GM12878 (cell line): ENCODE measurements around the gene SNRPD3. TPM values are rescaled to one million over a fixed set of nuclear protein-coding genes. Genes with fewer than 3 reads are reported as not detected.

ENCODE experiments used
- ATAC-seq: fragments of 200-7000 bp; cut with Tn5 transposase; 3 replicates; pipeline ENCODE4 v1.9.1; 2020; ENCODE audit warnings: mild to moderate bottlenecking, moderate library complexity
- BruUV-seq: library from RNA; stranded (reverse); fragments of 400-500 nt; replicated peaks from 2 replicates; lab custom pipeline; 2021; lab: Mats Ljungman, UMichigan
- CTCF ChIA-PET: fragments of 300-600 bp; sonication (Branson Sonifier 250); formaldehyde crosslinking; extraction: SDS; loops from one replicate; lab custom pipeline; 2021; ENCODE audit warnings: inconsistent platforms; lab: Yijun Ruan, JAX
- POLR2A ChIA-PET: fragments of 350-600 bp; formaldehyde crosslinking; extraction: SDS; loops from one replicate; lab custom pipeline; 2021; ENCODE audit warnings: inconsistent platforms; lab: Charles Lee
- RAD21 ChIA-PET: fragments of 300-600 bp; sonication (Branson Sonifier 250); formaldehyde crosslinking; loops from one replicate; lab custom pipeline; 2023; ENCODE audit warnings: antibody characterized with exemption; ENCODE audit not compliant: unreplicated experiment; lab: Charles Lee
- SMC1A ChIA-PET: fragments of 300-600 bp; sonication (Branson Sonifier 250); formaldehyde crosslinking; loops from one replicate; lab custom pipeline; 2023; ENCODE audit not compliant: unreplicated experiment, uncharacterized antibody; lab: Charles Lee
- DNase-seq: peaks from one replicate; pipeline ENCODE4 v3.0.0-alpha.2; 2011; ENCODE audit warnings: low read depth, low spot score
- FAIRE-seq: peaks from 3 replicates; lab custom pipeline; 2011; peaks lifted over from hg19 to GRCh38; lab: Jason Lieb, UNC
- H2AFZ ChIP-seq: 2 replicates; pipeline ENCODE4 v1.6.0; 2011; ENCODE audit warnings: low read depth, low read length, control low read depth; ENCODE audit not compliant: control insufficient read depth
- H3K27ac ChIP-seq: 2 replicates; pipeline ENCODE4 v1.5.1; 2011; ENCODE audit warnings: control low read depth; ENCODE audit not compliant: control insufficient read depth, insufficient read depth
- H3K27me3 ChIP-seq, 2 experiments: replicated peaks in 1 of 2; 2 replicates each; pipeline versions ENCODE4 v1.6.0 to v1.6.1; 2011; ENCODE audit warnings: low read length in 1 of 2; ENCODE audit not compliant: control insufficient read depth in 2 of 2, insufficient read depth in 2 of 2
- H3K36me3 ChIP-seq, 2 experiments: 2 replicates each; pipeline ENCODE4 v1.5.1; 2011; ENCODE audit warnings: low read length in 1 of 2; ENCODE audit not compliant: control insufficient read depth in 2 of 2, insufficient read depth in 2 of 2
- H3K4me1 ChIP-seq: 2 replicates; pipeline ENCODE4 v1.6.1; 2011; ENCODE audit warnings: mild to moderate bottlenecking, low read length, moderate library complexity, mixed read lengths; ENCODE audit not compliant: control insufficient read depth, insufficient read depth
- H3K4me2 ChIP-seq: 2 replicates; pipeline ENCODE4 v1.6.0; 2011; ENCODE audit warnings: control low read depth; ENCODE audit not compliant: control insufficient read depth, insufficient read depth
- H3K4me3 ChIP-seq: fragments of 200-600 bp; sonication (generic); 2 replicates; pipeline ENCODE4 v1.5.1; 2016
- H3K79me2 ChIP-seq: 2 replicates; pipeline ENCODE4 v1.6.0; 2011; ENCODE audit warnings: low read length; ENCODE audit not compliant: control insufficient read depth, insufficient read depth
- H3K9ac ChIP-seq: 2 replicates; pipeline ENCODE4 v1.8.0; 2011; ENCODE audit warnings: low read length, control low read depth, mixed read lengths; ENCODE audit not compliant: control insufficient read depth, insufficient read depth
- H3K9me3 ChIP-seq: replicated peaks from 3 replicates; pipeline ENCODE4 v1.5.1; 2011; ENCODE audit warnings: mild to moderate bottlenecking, low read length; ENCODE audit not compliant: control insufficient read depth, insufficient read depth
- H4K20me1 ChIP-seq: 2 replicates; pipeline ENCODE4 v1.6.0; 2011; ENCODE audit not compliant: control insufficient read depth, insufficient read depth
- BMI1 ChIP-seq: fragments of 450-650 bp; IDR thresholded peaks from 2 replicates; pipeline ENCODE4 v1.6.1; 2016; ENCODE audit warnings: mild to moderate bottlenecking, moderate library complexity, borderline replicate concordance
- CBFB ChIP-seq: IDR thresholded peaks from 2 replicates; pipeline ENCODE4 v1.6.1; 2016; ENCODE audit warnings: antibody characterized with exemption, low read depth
- RELB ChIP-seq: fragments of 450-650 bp; IDR thresholded peaks from 2 replicates; pipeline ENCODE4 v1.6.1; 2017; ENCODE audit warnings: low read depth, mild to moderate bottlenecking, moderate library complexity
- SUPT20H ChIP-seq: IDR thresholded peaks from 2 replicates; pipeline ENCODE4 v1.6.1; 2011; ENCODE audit warnings: low read depth, mild to moderate bottlenecking, low read length, moderate library complexity, borderline replicate concordance; ENCODE audit not compliant: control insufficient read depth
- WGBS: methylation state at CpG from one replicate; pipeline ENCODE4 v1.1.6; 2016; ENCODE audit warnings: low lambda C conversion rate; ENCODE audit not compliant: insufficient replicate concordance, insufficient coverage; ENCODE audit errors: missing lambda C conversion rate; 5-methylcytosine and 5-hydroxymethylcytosine counted together
- in situ Hi-C: fragments of 300-500 bp; cut with MboI; formaldehyde crosslinking; loops from 9 replicates; pipeline ENCODE4 v1.14.3; 2018; ENCODE audit warnings: mixed read lengths
- intact Hi-C: fragments of 100-400 bp; cut with micrococcal nuclease; formaldehyde crosslinking; loops from one replicate; pipeline ENCODE4 v1.14.2; 2022; ENCODE audit not compliant: unreplicated experiment
- polyA plus RNA-seq, 11 experiments: library from polyadenylated mRNA; depleted of rRNA in 4 of 11; unstranded in 6 of 11; stranded (reverse) in 5 of 11; fragments of >200 nt; fragmentation: Nextera tagmentation in 4 of 11; fragmentation: Illumina TruSeq in 1 of 11; extraction: Ambion mirVana in 4 of 11; extraction: Trizol in 1 of 11; gene quantifications; 1 replicate in 1 of 11; 2 replicates in 10 of 11; pipeline versions ENCODE4 v1.2.1 to v1.2.3, GENCODE V29; 2011 to 2016; ENCODE audit warnings: inconsistent platforms in 2 of 11, missing spikeins in 2 of 11, low read depth in 1 of 11
- total RNA-seq, 4 experiments: library from RNA; depleted of rRNA in 3 of 4; stranded (reverse); fragments of >200 nt in 3 of 4; fragmentation: Illumina TruSeq in 1 of 4; extraction: Trizol in 1 of 4; gene quantifications; 2 replicates each; pipeline versions ENCODE4 v1.2.1 to v1.2.3, GENCODE V29; 2013 to 2021
- TF ChIP-seq, protein P1 (sequence below): fragments of 450-650 bp; IDR thresholded peaks from 2 replicates; pipeline ENCODE4 v1.6.1; 2016; ENCODE audit warnings: mild to moderate bottlenecking, moderate library complexity, borderline replicate concordance

The SNRPD3 gene
- total and polyA plus RNA-seq, 10 of the 15 experiments (the other 5 are each of a cell fraction or from before 2014, with no cell fraction given), result 112 to 324 (median 242) TPM

- Histone ChIP-seq H3K4me2 (no peak overlapping the region), H3K36me3 (peaks cover 17 to 34% of the 10 kb centered on the region in 2 experiments), H3K4me3 (no peak overlapping the region), H3K27ac (no peak overlapping the region), H3K9ac (no peak overlapping the region), H3K27me3 (no peaks in the 10 kb centered on the region), H3K79me2 (no peaks in the 10 kb centered on the region), H3K9me3 (no peaks in the 10 kb centered on the region), H2AFZ (no peak overlapping the region), H4K20me1 (no peaks in the 10 kb centered on the region), H3K4me1 (no peaks in the 10 kb centered on the region)
- FAIRE-seq, result no peak
- TF ChIP-seq RELB (no peak), BMI1 (no peak), CBFB (no peak), SUPT20H (no peak)
- TF ChIP-seq, protein P1, sequence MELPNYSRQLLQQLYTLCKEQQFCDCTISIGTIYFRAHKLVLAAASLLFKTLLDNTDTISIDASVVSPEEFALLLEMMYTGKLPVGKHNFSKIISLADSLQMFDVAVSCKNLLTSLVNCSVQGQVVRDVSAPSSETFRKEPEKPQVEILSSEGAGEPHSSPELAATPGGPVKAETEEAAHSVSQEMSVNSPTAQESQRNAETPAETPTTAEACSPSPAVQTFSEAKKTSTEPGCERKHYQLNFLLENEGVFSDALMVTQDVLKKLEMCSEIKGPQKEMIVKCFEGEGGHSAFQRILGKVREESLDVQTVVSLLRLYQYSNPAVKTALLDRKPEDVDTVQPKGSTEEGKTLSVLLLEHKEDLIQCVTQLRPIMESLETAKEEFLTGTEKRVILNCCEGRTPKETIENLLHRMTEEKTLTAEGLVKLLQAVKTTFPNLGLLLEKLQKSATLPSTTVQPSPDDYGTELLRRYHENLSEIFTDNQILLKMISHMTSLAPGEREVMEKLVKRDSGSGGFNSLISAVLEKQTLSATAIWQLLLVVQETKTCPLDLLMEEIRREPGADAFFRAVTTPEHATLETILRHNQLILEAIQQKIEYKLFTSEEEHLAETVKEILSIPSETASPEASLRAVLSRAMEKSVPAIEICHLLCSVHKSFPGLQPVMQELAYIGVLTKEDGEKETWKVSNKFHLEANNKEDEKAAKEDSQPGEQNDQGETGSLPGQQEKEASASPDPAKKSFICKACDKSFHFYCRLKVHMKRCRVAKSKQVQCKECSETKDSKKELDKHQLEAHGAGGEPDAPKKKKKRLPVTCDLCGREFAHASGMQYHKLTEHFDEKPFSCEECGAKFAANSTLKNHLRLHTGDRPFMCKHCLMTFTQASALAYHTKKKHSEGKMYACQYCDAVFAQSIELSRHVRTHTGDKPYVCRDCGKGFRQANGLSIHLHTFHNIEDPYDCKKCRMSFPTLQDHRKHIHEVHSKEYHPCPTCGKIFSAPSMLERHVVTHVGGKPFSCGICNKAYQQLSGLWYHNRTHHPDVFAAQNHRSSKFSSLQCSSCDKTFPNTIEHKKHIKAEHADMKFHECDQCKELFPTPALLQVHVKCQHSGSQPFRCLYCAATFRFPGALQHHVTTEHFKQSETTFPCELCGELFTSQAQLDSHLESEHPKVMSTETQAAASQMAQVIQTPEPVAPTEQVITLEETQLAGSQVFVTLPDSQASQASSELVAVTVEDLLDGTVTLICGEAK, result no peak
- ChIA-PET POLR2A (no interaction called here), SMC1A (no interaction called here), CTCF (interaction anchor here (2.0 kb wide), 1 partner anchor 12 kb away, joined by 7 read pairs; no protein-coding TSS in a partner anchor), RAD21 (no interaction called here)
- WGBS, result 98% methylated on average over 2 of the region's 2 CpGs
- DNase-seq, result no peak
- in situ Hi-C loops, result no loop called here
- intact Hi-C loops, result no loop called here
- ATAC-seq, result no peak
- BruUV-seq, result TSS peak; percentile 65
Measured at GRCh38 chr22:24540470-24540869, 15.3 kb upstream of the SNRPD3 start.
